Measurements from ENCODE around the gene COL1A1.

The COL1A1 gene

DNA sequence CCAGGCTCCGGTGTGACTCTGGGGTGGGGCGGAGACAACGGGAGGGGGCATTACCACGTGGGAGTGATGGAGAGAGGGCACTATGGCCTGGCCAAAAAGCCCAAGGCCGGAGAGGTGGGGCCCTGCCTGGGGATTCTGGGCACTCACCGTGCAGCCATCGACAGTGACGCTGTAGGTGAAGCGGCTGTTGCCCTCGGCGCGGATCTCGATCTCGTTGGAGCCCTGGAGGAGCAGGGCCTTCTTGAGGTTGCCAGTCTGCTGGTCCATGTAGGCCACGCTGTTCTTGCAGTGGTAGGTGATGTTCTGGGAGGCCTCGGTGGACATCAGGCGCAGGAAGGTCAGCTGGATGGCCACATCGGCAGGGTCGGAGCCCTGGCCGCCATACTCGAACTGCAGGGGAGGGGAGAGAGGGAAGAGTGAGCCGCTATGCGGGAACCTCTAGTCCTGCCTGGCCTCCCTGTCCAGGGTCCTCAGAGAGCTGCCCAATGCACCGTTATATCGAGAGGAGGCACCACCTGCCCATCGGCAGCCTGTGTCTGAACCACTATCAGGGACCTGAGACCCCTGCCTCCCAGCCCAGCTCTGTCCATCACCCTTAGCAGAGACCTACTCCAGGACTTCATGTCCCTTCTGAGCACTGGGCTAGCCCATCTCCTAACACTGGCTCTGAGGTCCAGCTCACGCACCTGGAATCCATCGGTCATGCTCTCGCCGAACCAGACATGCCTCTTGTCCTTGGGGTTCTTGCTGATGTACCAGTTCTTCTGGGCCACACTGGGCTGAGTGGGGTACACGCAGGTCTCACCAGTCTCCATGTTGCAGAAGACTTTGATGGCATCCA is 15.6 kb downstream of the COL1A1 start:
- TF ChIP-seq TEAD4 (IDR thresholded peaks at IDR 0.05) (no peak), YY1 (IDR thresholded peaks at IDR 0.05; ENCODE audit: low read depth) (no peak), EGR1 (IDR thresholded peaks at IDR 0.05) (no peak), NFIC (IDR thresholded peaks at IDR 0.05) (no peak), FOXM1 (IDR thresholded peaks at IDR 0.05; ENCODE audit: borderline replicate concordance, low read depth) (no peak), CEBPB (IDR thresholded peaks at IDR 0.05) (no peak), CREB1 (IDR thresholded peaks at IDR 0.05; ENCODE audit: low read depth) (no peak), RAD21 (IDR thresholded peaks at IDR 0.05; ENCODE audit: low read depth) (no peak), EP300 (IDR thresholded peaks at IDR 0.05; ENCODE audit: borderline replicate concordance) (no peak), ZBTB7A (IDR thresholded peaks at IDR 0.05; ENCODE audit: low read depth) (no peak), TCF12 (IDR thresholded peaks at IDR 0.05; ENCODE audit: low read depth) (no peak), TAF1 (IDR thresholded peaks at IDR 0.05; ENCODE audit: low read depth) (no peak)
- TF ChIP-seq, protein P1, sequence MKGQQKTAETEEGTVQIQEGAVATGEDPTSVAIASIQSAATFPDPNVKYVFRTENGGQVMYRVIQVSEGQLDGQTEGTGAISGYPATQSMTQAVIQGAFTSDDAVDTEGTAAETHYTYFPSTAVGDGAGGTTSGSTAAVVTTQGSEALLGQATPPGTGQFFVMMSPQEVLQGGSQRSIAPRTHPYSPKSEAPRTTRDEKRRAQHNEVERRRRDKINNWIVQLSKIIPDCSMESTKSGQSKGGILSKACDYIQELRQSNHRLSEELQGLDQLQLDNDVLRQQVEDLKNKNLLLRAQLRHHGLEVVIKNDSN (IDR thresholded peaks at IDR 0.05), result no peak
- TF ChIP-seq, protein P2, sequence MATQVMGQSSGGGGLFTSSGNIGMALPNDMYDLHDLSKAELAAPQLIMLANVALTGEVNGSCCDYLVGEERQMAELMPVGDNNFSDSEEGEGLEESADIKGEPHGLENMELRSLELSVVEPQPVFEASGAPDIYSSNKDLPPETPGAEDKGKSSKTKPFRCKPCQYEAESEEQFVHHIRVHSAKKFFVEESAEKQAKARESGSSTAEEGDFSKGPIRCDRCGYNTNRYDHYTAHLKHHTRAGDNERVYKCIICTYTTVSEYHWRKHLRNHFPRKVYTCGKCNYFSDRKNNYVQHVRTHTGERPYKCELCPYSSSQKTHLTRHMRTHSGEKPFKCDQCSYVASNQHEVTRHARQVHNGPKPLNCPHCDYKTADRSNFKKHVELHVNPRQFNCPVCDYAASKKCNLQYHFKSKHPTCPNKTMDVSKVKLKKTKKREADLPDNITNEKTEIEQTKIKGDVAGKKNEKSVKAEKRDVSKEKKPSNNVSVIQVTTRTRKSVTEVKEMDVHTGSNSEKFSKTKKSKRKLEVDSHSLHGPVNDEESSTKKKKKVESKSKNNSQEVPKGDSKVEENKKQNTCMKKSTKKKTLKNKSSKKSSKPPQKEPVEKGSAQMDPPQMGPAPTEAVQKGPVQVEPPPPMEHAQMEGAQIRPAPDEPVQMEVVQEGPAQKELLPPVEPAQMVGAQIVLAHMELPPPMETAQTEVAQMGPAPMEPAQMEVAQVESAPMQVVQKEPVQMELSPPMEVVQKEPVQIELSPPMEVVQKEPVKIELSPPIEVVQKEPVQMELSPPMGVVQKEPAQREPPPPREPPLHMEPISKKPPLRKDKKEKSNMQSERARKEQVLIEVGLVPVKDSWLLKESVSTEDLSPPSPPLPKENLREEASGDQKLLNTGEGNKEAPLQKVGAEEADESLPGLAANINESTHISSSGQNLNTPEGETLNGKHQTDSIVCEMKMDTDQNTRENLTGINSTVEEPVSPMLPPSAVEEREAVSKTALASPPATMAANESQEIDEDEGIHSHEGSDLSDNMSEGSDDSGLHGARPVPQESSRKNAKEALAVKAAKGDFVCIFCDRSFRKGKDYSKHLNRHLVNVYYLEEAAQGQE (IDR thresholded peaks at IDR 0.05; ENCODE audit: low read depth), result no peak
- TF ChIP-seq, protein P3, sequence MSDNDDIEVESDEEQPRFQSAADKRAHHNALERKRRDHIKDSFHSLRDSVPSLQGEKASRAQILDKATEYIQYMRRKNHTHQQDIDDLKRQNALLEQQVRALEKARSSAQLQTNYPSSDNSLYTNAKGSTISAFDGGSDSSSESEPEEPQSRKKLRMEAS (IDR thresholded peaks at IDR 0.05), result no peak

DNA sequence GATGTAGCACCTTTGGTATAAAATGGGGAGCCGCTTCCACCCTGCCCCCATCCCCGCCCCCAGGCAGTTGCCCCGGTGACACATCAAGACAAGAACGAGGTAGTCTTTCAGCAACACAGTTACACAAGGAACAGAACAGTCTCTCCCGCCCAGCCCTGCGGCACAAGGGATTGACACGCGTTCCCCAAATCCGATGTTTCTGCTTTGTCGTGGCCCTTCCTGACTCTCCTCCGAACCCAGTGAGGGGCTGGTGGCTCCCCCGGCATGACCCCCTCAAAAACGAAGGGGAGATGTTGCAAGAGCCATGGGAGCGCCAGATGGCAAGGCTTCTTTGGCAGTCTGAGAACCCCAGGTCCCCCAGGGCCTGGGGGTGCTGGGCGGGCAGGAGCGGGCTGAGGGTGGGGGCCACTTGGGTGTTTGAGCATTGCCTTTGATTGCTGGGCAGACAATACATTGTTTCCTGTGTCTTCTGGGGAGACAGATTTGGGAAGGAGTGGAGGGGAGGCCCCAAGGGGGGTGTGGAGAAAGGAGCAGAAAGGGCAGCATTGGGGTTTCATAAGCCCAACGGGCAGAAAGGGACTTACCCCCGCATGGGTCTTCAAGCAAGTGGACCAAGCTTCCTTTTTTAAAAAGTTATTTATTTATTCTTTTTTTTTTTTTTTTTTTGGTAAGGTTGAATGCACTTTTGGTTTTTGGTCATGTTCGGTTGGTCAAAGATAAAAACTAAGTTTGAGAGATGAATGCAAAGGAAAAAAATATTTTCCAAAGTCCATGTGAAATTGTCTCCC is 16.6 kb downstream of the COL1A1 start:
- TF ChIP-seq, protein P1 (IDR thresholded peaks at IDR 0.05), result no peak
- TF ChIP-seq EGR1 (IDR thresholded peaks at IDR 0.05) (no peak), FOXM1 (IDR thresholded peaks at IDR 0.05; ENCODE audit: borderline replicate concordance, low read depth) (no peak), CREB1 (IDR thresholded peaks at IDR 0.05; ENCODE audit: low read depth) (no peak), EP300 (IDR thresholded peaks at IDR 0.05; ENCODE audit: borderline replicate concordance) (no peak)

DNA sequence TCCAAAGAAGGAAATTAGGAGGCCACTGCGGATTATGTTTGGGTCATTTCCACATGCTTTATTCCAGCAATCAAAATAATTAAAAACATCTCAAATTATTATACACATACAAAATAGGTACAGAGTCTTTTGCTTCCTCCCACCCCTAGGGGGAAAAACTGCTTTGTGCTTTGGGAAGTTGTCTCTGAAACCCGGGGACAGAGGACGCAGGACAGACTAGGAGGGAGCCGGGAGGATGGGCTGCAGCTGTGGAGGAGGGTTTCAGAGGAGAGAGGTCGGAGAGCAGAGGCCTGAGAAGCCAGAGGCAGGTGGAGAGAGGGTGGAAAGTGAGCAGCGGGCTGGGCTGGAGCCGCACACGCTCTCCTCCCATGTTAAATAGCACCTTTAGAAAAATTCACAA is 17.4 kb downstream of the COL1A1 start:
- TF ChIP-seq TCF12 (IDR thresholded peaks at IDR 0.05; ENCODE audit: low read depth) (no peak), FOXM1 (IDR thresholded peaks at IDR 0.05; ENCODE audit: borderline replicate concordance, low read depth) (no peak), TAF1 (IDR thresholded peaks at IDR 0.05; ENCODE audit: low read depth) (no peak)
- TF ChIP-seq, protein P3 (IDR thresholded peaks at IDR 0.05), result no peak

DNA sequence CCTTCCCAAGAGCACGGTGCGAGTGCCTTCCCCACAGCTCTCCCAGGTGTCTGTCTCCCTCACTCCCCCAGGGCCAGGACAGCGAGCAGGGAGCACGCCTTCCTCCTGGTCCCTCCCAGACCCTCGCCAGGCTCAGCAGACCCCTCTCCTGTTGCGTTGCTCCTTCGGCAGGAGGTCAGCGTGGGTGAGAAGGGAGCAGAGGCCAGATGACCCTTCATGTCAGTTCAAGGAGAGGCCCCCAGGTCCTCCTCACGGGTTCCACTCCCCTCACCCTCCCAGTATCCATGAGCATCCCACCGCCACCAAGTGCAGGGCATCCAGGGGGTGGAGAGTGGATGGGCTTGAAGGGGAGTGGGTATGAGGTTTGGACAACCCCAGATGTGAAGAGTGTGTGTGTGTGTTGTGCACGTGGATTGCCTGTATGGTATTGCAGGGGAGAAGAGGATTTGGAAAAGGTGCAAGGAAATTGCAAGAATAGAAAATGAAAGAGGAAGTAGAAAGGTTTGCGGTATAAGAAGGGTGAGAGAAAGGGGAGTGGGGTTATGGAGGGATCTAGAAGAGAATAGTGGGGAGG is 17.9 kb downstream of the COL1A1 start:
- TF ChIP-seq, protein P1 (IDR thresholded peaks at IDR 0.05), result no peak
- 0 out of 2 replicates have a peak, but pooled peaks have one; percentile 33 for TF ChIP-seq ZBTB7A (IDR thresholded peaks at IDR 0.05; ENCODE audit: low read depth)

DNA sequence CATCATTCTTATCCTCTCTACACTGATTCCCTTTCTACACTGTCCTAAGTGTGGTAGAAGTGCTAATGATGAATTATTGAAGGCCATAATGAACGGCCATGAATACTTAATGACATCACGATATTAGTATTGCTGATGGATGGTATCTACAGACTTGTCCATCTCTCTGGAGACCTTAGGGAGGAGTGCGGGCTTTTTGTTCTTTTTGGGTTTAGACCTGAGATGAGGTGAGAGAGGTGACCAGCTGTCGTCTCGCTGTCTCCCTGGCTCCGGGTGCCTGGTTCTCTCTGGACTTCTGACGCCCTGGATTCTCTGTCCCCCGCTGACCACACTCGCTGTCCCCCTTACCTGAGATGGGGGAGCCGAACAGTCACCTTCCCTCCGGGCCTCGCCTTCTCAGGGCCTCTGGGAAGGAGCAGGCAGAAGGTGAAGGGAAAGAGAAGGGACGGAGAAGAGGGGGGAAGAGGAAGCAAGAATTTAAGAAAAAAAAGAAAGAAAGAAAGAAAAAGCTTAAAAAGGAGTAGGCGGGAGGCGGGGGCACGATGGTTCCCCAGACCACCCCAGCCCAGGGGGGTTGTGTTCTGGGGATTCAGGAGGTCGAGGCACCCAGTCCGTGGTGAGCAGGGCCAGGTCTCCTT is 18.5 kb downstream of the COL1A1 start:
- TF ChIP-seq EP300 (IDR thresholded peaks at IDR 0.05; ENCODE audit: borderline replicate concordance), result no peak
- TF ChIP-seq CEBPB (IDR thresholded peaks at IDR 0.05), result no peak
- TF ChIP-seq TAF1 (IDR thresholded peaks at IDR 0.05; ENCODE audit: low read depth), result no peak
- TF ChIP-seq TCF12 (IDR thresholded peaks at IDR 0.05; ENCODE audit: low read depth), result no peak
- TF ChIP-seq, protein P2 (IDR thresholded peaks at IDR 0.05; ENCODE audit: low read depth), result no peak
- TF ChIP-seq FOXM1 (IDR thresholded peaks at IDR 0.05; ENCODE audit: borderline replicate concordance, low read depth), result no peak
- TF ChIP-seq CREB1 (IDR thresholded peaks at IDR 0.05; ENCODE audit: low read depth), result no peak
- no peak for TF ChIP-seq YY1 (IDR thresholded peaks at IDR 0.05; ENCODE audit: low read depth)
- no peak for TF ChIP-seq TEAD4 (IDR thresholded peaks at IDR 0.05)
- TF ChIP-seq, protein P3 (IDR thresholded peaks at IDR 0.05), result no peak
- TF ChIP-seq, protein P1 (IDR thresholded peaks at IDR 0.05), result no peak
- no peak for TF ChIP-seq NFIC (IDR thresholded peaks at IDR 0.05)
- TF ChIP-seq RAD21 (IDR thresholded peaks at IDR 0.05; ENCODE audit: low read depth), result no peak
- no peak for TF ChIP-seq ZBTB7A (IDR thresholded peaks at IDR 0.05; ENCODE audit: low read depth)
- no peak for TF ChIP-seq EGR1 (IDR thresholded peaks at IDR 0.05)
